ENCODE results near the gene AGBL1.
"Not testable (repeated sequence)": the region's sequence is repeated elsewhere in the genome, so short reads cannot be mapped to it uniquely, and the experiment has no call there.

The AGBL1 gene

DNA sequence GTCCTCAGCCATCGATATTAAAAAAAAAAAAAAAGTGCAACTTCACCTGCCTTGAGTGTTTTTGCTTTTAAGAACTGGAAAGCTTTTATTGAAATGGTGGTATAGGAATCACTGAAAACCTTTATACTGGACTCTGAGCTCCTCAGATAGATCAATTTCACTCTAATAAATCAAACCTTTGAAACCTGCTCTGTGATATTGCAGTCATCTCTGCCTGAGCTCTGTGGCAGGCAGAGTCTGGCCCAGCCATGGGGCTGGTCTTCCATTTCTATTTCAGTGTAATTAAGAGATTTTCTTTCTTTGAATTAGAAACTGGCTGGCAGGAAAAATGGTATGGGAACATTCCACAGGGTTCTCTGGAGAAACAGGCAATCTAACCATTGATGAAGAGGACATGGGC is 762.5 kb downstream of the AGBL1 start:
- no peak for DNase-seq

DNA sequence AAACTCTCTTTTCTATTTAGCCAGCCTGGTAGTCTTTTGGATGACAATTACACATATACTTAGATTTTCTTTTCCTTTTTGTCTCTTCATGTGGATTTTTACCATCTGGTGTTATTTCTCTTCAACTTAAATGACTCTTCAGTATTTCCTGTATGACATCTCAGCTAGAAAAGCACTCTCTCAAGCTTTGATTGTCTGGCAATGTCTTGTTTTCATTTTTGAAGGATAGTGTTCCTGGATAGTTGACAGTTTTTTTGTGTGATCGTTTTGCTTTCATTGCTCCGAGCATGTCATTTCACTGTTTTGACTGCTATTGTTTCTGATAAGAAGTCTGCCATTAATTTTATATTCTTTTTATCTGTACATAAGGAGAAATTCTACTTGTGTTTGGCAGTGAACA is 766.4 kb downstream of the AGBL1 start:
- DNase-seq, result no peak

DNA sequence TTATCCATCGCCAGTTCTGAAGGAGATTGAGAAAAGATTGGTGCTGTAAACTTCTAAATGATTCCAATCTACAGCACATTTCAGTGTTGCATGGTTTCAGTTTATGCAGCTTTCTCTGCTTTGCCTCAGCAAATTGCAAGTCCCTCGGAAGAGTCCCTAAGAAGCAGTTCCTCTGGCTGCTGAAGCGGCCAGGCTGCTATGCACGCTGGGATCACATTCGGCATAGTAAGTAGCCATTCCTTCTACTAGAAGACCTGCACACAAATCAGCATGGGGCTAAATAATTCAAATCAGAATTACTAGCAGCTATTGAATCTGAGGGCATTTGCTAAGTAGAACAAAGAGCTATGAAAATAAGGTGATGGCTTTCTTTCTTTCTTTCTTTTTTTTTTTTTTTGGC is 769.5 kb downstream of the AGBL1 start:
- DNase-seq, result no peak

DNA sequence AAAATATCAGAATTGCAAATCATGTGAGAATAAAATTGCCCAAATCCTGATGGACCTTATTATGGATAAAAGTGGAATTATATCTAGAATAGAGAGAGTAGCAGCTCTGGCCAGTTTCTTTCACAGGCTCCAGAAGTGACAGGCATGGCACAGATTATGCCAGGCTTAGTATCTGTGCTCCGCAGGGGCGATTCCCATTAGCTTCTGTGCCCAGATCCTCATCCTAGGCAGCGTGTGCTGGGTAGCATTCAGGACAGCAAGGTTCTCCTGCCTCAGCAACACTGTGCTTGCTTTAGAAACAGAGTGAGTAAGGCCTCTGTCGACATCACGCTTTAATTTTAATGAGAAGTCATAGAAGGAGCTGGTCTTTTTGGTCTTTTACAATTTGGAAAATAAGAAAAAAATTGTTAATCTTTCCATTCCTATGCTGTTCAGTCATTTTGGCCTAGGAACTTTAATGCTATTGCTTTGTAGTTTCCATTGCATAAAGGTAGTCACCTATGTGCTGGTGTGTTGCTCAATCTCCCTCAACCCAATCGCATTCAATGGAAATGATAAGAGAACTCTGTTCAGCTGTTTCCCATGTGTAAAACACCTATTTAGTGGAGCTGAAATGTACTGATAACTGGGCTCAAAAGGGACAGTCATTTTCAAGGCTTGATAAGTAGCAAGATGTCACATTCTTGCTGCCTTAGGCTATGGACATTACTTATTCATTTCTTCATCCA is 770.1 kb downstream of the AGBL1 start:
- no peak for DNase-seq

DNA sequence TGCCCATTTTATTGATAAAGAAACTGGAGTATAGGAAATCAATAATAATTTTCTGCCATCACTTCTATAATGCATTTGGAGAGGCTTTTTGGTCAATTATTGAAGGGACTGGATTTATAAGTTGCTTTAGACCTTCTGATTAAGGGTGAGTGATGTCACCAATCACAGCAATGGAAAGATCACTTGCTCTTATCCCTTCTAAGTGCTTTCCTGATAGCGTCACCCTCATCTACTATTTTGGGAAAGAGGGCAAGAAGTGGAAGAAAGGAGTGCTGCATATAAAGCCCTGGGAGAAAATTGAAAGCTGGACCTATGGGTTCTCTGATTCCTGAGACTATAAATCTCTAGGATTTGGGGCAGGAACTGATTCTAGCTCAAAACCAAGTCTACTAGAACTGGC is 771.3 kb downstream of the AGBL1 start:
- no peak for DNase-seq

DNA sequence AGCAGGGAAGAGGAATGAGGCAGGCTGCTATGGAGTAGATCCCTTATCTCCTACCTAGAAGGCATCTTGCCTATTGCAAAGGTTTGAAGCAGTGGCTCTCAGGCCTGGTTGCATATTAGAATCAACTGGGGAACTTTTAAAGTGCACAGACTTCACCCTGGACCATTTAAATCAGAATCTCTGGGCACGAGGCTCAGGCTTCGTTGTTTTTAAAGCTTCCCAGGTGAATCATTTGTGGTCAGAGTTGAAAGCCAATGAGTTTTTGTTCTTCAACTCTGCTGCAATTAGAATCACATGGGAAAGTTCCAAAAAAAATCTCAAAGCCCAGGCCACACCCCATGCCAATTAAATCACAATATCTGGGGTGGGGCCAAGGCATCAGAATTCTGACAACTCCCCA is 773.1 kb downstream of the AGBL1 start:
- DNase-seq, result no peak

DNA sequence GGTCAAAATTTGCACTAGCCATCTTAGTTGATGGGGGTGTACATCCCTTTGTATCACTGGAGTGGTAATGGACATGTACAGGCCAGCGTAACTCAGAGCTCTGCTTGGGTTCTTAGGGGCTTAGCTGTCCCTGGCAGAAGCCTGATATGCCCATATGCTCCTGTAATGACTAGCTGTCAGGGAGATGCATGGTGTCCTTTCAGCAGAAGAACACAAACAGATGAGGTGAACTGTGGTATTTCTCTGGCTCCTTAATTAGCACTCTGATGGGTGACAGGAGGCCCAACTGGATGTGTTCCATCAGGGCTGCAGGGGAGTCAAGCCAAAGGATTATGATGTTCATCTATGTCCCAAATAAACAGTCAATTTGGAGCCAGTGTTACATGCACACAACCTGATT is 774.5 kb downstream of the AGBL1 start:
- DNase-seq, result no peak

DNA sequence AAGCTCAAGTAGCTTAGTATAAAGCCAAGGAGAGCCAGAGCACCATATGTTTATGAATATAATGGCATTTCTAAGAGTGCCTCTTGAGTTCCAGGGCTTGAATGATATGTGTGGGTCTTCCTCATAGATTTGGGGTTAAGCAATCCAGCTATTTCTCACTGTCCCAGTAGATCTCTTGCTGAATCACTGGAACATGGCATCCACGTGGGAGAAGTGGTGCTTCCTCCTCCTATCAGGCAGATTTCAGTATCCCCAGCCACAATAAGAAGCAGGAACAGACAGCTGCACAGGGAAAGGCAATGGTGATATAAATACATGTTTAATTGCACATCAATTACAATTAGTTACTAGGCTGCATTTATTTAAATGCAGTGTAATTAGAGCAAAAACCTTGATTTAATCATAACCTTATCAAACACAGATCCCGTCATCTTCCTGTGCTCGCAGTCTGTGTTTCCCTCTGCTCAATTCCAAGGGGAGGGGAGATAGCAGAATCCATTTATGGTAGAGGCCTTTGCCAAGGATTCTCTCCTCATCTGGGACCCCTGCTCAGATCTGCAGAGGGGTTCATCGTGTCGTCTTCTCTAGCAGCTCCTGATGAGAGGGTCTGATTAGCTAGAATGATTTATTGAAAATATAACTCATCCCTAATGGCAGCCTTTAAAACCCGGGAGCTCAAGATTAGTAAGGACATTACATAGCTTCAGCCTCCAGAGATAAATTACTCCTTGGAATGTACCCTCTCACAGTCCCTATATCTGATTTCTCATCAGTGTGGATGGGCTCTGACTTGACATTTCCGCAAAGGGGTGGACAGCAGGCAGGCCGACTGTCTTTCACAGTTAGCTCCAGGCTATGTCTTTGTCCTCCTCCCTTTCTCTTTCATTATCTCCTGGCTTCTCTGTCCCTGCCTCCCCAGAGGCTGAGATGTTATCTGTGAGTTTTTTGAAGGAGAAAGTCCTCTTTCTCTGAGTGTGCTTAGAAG is 775.9 kb downstream of the AGBL1 start:
- no peak for DNase-seq

DNA sequence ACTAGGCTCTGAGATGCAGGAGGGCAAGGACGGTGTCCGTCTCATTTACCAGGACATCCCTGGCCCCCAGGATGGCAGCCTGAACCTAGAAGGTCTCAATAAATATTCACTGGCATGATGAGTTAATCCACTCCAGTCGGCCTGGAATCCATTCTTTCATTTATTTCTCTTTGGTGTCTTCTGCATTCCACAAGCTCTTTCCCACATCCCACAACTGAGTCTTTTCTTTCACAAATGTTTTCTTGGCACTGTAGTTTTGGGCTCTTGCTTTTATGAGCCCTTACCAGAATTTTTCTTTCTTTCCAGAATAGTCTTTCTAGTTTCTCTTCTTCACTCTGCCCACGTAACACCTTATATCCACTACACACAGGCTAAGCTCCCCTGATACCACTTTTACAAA is 778.0 kb downstream of the AGBL1 start:
- no peak for DNase-seq

DNA sequence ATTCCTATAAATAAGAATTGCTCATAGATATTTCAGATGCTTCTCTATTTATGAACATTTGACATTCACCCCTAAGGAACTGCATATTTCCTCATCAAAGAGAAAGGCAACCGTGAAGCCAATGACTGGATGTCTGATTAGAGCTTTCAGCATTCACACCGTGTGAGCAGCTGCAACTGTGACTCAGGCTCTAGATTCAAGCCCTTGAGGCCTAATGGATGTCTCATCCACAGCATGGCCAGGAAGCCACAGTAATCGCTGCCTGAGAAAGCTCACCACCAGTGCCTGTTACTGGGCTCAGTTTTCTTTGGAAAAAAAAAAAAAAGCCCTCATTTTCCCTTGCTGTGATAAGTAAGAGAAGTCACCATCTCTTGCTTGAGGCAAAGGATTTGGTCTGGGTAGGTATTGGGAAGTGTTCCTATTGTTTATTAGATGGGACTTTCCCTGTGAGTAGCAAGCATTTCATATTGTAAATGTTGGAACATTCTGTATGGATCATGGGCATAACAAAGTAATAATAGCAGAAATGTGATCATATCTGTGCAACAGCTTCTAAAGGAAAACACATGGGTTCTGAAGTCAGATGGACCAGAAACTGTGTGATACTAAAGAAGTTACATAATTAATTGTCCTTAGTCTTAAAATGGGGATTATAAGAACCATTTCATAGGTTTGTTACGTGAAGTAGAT is 783.7 kb downstream of the AGBL1 start:
- no peak for DNase-seq

DNA sequence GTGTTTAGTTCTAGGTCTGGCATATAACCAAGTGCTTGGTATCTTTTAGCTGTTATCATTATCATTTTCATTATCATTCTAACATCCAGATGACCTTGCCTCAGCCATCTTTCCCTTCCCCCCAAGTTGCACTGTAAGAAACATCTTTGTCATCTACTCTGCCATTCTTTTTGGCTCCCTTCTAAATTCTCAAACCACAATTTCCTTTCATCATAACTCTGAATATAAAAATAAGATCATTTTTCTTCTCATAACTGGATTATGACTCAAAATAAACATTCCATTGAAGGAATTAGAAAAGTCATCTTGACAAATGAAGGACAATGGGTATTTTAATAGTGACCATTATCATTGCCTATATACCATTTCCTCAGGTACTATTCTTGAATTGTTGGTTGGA is 786.2 kb downstream of the AGBL1 start:
- no peak for DNase-seq

DNA sequence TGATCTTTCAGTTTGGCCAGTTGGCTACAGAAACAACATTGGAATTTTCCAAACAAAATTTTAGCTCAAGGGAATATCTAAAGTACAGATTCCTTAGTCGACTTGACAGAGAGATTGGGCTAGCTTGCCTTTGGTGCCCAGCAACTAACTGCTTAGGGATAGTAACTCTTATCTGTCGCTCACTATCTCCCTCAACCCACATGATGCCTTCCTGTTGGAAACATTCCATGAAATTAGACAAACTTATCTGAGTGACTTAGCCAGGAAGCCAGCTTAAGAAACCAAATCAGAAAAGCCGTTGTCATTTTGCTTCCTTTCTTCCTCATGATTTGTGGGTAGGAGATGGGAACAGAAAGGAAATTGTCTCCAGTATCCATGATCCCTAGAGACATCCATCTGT is 791.2 kb downstream of the AGBL1 start:
- no peak for DNase-seq

DNA sequence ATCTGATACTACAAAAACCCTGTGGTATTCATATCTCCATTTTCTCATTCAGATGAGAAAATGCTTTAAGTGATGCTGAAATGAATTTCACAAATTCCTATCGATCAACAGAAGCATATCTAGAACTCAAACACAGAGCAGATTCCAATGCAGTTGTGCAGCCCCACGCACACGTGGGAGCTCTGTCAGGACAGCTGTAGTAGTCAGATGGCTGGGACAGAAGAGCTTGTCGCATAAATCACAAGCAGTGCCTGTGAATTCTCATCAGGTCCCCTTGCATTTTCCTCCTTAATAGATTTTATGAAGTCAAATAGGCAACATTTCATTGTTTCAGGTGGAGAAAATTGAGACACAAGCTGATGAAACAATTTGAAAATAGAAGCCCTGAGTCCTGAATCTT is 792.3 kb downstream of the AGBL1 start:
- no peak for DNase-seq

DNA sequence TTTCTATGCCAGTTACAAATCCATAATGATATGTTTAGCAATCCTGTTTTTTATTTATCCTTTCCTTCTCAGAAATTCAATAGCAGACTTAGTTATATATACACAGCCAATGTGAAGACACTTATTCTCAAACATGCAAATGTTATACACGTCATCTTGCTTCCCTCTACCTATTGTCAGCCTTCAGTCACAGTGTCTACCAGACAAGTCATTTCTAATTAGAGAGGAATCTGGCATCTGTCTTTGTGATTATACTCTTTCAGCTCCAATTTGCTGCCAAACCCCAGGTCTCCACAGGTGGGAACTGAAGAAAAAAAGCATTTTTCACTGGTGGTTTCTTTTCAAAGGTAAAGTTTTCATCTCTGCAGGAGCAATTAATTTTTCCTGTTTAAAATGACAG is 793.1 kb downstream of the AGBL1 start:
- no peak for DNase-seq

DNA sequence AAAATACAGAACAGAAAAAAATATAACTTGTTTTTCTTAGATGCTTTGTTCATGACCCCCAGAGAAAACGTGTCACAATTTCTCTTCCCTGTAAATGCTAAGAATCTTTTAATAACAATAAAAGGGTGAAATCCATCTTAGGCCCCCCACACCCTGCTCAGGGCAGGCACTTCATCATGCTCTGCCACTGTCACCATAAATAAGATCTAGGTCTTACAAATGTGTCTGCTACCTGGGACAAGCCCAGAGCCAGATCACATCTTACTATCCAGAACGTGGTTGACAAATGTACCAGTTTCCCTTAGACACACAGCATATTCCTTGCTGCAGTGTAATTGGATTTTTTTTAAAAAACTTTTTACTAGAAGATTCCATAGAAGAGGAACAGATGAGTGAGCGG is 795.4 kb downstream of the AGBL1 start:
- DNase-seq, result no peak

DNA sequence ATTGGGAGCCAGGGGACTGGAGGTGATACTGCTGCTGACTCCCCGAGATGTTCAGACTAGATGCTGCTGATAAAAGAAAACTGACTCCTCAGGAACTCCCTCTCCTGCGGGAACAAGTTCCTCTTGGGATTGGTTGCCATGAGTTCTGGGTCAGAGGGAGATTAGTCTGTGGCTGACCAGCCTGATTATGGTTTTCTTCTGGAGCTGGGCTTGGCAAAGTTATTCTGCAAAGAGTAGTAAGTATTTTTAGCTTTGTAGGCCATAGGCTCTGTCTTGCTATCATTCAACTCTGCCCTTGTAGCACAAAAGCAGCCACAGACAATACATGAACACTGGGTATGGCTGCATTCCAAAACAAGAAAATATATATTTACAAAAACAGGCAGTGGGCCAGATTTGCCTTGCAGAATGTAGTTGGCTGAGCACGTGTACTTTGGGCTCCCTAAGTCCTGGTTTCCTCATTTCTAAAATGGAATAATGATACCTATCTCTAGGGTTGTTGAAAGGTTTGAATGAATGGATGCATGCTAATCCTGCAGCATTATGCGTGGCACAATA is 796.8 kb downstream of the AGBL1 start:
- no peak for DNase-seq

DNA sequence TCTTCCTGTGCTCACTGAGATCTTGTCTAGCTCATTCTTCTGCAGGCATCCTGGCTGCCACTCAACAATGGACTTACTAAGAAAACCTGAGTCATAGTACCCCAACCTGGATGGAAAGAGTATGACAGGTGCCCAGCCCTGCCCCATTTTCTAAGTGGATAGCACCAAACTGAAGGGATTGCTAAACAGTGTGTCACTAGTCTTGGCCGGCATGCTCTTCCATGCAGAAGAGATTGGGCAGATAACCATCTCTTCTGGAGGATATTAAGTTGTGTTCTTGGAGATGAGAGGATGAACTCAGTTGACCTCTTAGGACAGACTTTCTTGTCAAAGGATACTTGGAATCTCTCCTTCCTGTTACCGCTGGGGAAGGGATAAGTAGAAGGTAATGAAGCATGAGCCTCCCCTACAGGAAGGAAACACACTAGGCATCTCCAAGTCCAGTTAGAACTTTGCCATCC is 797.5 kb downstream of the AGBL1 start:
- DNase-seq, result no peak

DNA sequence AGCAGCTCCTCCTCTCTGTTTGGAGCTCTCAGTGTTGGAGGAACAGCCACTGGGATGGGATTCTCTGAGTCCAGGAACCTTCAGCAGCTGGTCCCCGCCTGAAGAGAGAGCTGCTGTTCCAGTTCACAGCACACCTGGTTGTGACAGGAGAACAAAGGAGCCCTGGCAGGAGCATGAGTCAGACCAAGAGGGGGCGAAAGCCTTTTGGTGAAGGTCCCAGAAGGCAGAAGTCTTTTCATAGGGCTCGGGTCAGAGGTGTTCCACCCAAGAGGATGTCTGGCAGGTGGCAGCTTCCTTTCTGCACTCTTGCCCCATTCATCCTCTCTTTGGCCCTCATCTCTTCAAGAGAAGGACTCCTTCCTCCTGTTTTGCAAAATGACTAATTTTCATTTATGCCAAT is 799.2 kb downstream of the AGBL1 start:
- not testable (repeated sequence) for DNase-seq

DNA sequence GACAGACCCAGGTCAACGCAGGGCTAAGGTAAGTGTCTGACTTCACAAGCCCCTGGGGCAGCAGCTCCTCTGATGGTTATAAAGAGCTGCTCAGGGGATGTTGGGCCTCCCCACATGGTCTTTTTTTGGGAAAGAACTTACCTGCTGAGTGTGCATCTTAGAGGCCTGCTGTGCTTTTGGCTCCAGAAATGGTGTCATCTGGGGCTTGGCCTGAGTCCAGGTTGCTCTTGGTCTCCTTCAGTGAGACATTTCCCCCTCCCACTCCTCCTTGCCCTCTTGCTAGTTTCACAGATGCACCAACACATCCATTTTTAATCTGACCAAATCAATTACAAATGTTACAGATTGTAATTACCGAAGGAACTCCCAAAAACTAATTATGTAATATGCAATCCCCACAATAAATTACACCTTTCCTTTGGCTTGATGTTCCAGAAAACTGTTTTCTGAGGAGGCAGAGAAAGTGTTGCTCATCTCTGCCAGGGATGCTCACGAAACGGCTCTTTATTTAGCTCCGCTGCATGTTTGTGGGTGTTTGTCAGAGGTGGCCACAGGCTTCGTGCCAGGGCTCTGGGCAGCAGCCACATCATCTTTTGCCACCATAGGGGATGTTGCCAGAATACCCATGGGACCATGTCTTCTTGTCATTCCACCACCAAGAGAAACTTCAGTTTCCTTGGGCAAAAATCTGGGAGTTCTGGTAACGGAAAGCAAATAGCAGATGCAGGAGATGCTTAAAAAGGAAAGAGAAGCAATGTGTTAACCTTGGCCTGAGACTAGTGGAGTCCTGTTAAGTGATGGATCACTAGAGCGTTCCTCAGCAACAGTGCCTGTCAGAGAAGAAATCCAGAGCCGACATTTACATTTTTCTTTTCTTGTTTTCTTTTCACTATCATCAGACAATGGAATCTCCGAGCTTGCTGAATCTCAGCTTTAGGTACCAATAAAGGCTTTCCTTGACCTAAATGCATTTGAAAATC is 799.9 kb downstream of the AGBL1 start:
- DNase-seq, result no peak

DNA sequence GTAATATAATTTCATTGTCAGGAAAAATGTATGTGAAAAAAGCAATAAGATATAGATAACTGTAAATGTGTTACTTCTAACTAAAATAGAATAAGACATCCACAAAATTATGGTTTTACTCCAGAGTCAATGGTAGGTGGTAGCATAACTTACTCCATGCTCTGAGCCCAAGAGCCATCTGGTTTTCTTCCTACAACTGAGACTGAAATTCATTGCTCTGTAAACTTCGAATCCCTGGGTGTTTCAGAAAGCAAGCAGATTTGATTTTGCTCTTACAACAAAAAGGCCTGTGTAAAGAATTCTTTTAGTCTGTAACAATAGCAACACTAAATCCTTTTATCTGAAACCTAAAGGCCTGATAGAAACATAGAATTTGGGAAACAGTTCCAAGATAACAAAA is 805.9 kb downstream of the AGBL1 start:
- no peak for DNase-seq

DNA sequence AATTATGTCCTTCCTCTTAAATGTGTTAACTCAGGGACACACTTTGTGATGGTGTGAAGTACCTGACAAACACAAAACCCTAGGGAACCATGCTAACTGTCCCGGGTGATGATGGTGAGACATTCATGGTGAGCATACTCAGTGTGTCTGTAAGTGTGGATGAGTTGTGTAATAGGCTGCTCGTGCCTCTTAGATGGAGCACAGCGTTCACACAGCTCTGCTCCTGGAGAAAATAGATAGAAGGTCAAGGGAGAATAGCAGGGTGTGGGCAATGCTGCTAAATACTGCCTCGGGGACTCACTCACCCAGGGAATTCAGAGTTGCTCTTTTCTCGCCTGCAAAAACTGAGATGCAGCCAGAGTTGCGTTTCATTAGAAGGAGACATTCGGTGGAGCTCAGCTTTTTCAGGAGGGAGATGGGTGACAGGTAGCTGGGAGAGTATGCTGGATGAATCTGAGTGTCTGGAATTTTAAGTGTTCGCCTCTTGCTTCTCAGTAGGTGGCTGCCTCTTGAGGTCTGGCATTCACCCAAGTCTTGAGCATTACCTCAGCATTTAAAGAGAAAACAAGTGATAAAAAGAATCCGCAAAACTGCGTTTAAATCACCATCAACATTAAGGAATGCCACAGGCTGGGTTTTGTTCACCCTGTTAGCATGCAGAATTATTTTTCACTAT is 813.2 kb downstream of the AGBL1 start:
- no peak for DNase-seq

Data from CD4-positive, alpha-beta T cell treated with Interleukin-17A for 4 hours (primary cell).